ENCODE measurements around the gene PEX6.
A peak's percentile ranks its signal among the peaks of the same experiment; 100 is the strongest.
"Not testable (repeated sequence)": the region's sequence is repeated elsewhere in the genome, so short reads cannot be mapped to it uniquely, and the experiment has no call there.

Gene PEX6

GRCh38 chr6:42978839-42979522, at the start of gene PEX6:
Gene PEX6, minus strand, starts transcription at chr6:42979181. Its CDS starts 31 bp downstream, at chr6:42979150.
- peak; percentile 95 to 96 for DNase-seq

GRCh38 chr6:43026365-43026764, 47.4 kb upstream of the PEX6 start:
- DNase-seq = no peak

GRCh38 chr6:43024436-43024835, 45.5 kb upstream of the PEX6 start:
- peak; percentile 28 to 29 for DNase-seq

GRCh38 chr6:43021270-43022047, 42.5 kb upstream of the PEX6 start, which contains the start of gene RRP36:
Gene RRP36, plus strand, starts transcription at chr6:43021623. Its CDS starts 32 bp downstream, at chr6:43021655.
- DNase-seq = peak; percentile 84 to 85

GRCh38 chr6:43020847-43021246, 41.9 kb upstream of the PEX6 start:
- DNase-seq = no peak

- DNase-seq = no peak
Observed at GRCh38 chr6:43020052-43020705, 41.2 kb upstream of the PEX6 start.

- no peak for DNase-seq
Observed at GRCh38 chr6:43019152-43019551, 40.2 kb upstream of the PEX6 start.

- DNase-seq = no peak
Observed at GRCh38 chr6:43016943-43017334, 38.0 kb upstream of the PEX6 start.

GRCh38 chr6:43016176-43016942, 37.4 kb upstream of the PEX6 start:
- DNase-seq = no peak

GRCh38 chr6:43014434-43014909, 35.5 kb upstream of the PEX6 start:
- no peak for DNase-seq

GRCh38 chr6:43013843-43014433, 35.0 kb upstream of the PEX6 start, which contains the start of the genes KLHDC3 and MEA1:
Gene KLHDC3, plus strand, starts transcription at chr6:43014249. Its CDS starts 2,944 bp downstream, at chr6:43017193.
Gene MEA1, minus strand, starts transcription at chr6:43013946. Its CDS starts 133 bp downstream, at chr6:43013813.
- peak; percentile 99 to 100 for DNase-seq

GRCh38 chr6:43013097-43013842, 34.3 kb upstream of the PEX6 start:
- no peak for DNase-seq

GRCh38 chr6:43012364-43012763, 33.4 kb upstream of the PEX6 start:
- no peak for DNase-seq

- no peak for DNase-seq
Observed at GRCh38 chr6:43011207-43011606, 32.2 kb upstream of the PEX6 start.

- DNase-seq = peak; percentile 52
Observed at GRCh38 chr6:43009124-43009523, 30.1 kb upstream of the PEX6 start.

- DNase-seq = no peak
Observed at GRCh38 chr6:43007126-43007525, 28.1 kb upstream of the PEX6 start.

GRCh38 chr6:43006251-43006650, 27.3 kb upstream of the PEX6 start:
- no peak for DNase-seq

GRCh38 chr6:43005844-43006243, 26.9 kb upstream of the PEX6 start:
- no peak for DNase-seq

GRCh38 chr6:43001843-43002242, 22.9 kb upstream of the PEX6 start:
- no peak for DNase-seq

- not testable (repeated sequence) for DNase-seq
Observed at GRCh38 chr6:42998205-42998604, 19.2 kb upstream of the PEX6 start.

- DNase-seq = no peak
Observed at GRCh38 chr6:42996513-42996912, 17.5 kb upstream of the PEX6 start.
